GM12878 (cell line): ENCODE results near the gene IGSF6. TPM values are rescaled to one million over a fixed set of nuclear protein-coding genes. Genes with fewer than 3 reads are reported as not detected.

ENCODE experiments used
- ATAC-seq: fragments of 200-7000 bp; cut with Tn5 transposase; 3 replicates; pipeline ENCODE4 v1.9.1; 2020; ENCODE audit warnings: mild to moderate bottlenecking, moderate library complexity
- BruUV-seq: library from RNA; stranded (reverse); fragments of 400-500 nt; replicated peaks from 2 replicates; lab custom pipeline; 2021; lab: Mats Ljungman, UMichigan
- CTCF ChIA-PET: fragments of 300-600 bp; sonication (Branson Sonifier 250); formaldehyde crosslinking; extraction: SDS; loops from one replicate; lab custom pipeline; 2021; ENCODE audit warnings: inconsistent platforms; lab: Yijun Ruan, JAX
- POLR2A ChIA-PET: fragments of 350-600 bp; formaldehyde crosslinking; extraction: SDS; loops from one replicate; lab custom pipeline; 2021; ENCODE audit warnings: inconsistent platforms; lab: Charles Lee
- RAD21 ChIA-PET: fragments of 300-600 bp; sonication (Branson Sonifier 250); formaldehyde crosslinking; loops from one replicate; lab custom pipeline; 2023; ENCODE audit warnings: antibody characterized with exemption; ENCODE audit not compliant: unreplicated experiment; lab: Charles Lee
- SMC1A ChIA-PET: fragments of 300-600 bp; sonication (Branson Sonifier 250); formaldehyde crosslinking; loops from one replicate; lab custom pipeline; 2023; ENCODE audit not compliant: unreplicated experiment, uncharacterized antibody; lab: Charles Lee
- DNase-seq: peaks from one replicate; pipeline ENCODE4 v3.0.0-alpha.2; 2011; ENCODE audit warnings: low read depth, low spot score
- FAIRE-seq: peaks from 3 replicates; lab custom pipeline; 2011; peaks lifted over from hg19 to GRCh38; lab: Jason Lieb, UNC
- H2AFZ ChIP-seq: 2 replicates; pipeline ENCODE4 v1.6.0; 2011; ENCODE audit warnings: low read depth, low read length, control low read depth; ENCODE audit not compliant: control insufficient read depth
- H3K27ac ChIP-seq: 2 replicates; pipeline ENCODE4 v1.5.1; 2011; ENCODE audit warnings: control low read depth; ENCODE audit not compliant: control insufficient read depth, insufficient read depth
- H3K27me3 ChIP-seq, 2 experiments: replicated peaks in 1 of 2; 2 replicates each; pipeline versions ENCODE4 v1.6.0 to v1.6.1; 2011; ENCODE audit warnings: low read length in 1 of 2; ENCODE audit not compliant: control insufficient read depth in 2 of 2, insufficient read depth in 2 of 2
- H3K36me3 ChIP-seq, 2 experiments: 2 replicates each; pipeline ENCODE4 v1.5.1; 2011; ENCODE audit warnings: low read length in 1 of 2; ENCODE audit not compliant: control insufficient read depth in 2 of 2, insufficient read depth in 2 of 2
- H3K4me1 ChIP-seq: 2 replicates; pipeline ENCODE4 v1.6.1; 2011; ENCODE audit warnings: mild to moderate bottlenecking, low read length, moderate library complexity, mixed read lengths; ENCODE audit not compliant: control insufficient read depth, insufficient read depth
- H3K4me2 ChIP-seq: 2 replicates; pipeline ENCODE4 v1.6.0; 2011; ENCODE audit warnings: control low read depth; ENCODE audit not compliant: control insufficient read depth, insufficient read depth
- H3K4me3 ChIP-seq: fragments of 200-600 bp; sonication (generic); 2 replicates; pipeline ENCODE4 v1.5.1; 2016
- H3K79me2 ChIP-seq: 2 replicates; pipeline ENCODE4 v1.6.0; 2011; ENCODE audit warnings: low read length; ENCODE audit not compliant: control insufficient read depth, insufficient read depth
- H3K9ac ChIP-seq: 2 replicates; pipeline ENCODE4 v1.8.0; 2011; ENCODE audit warnings: low read length, control low read depth, mixed read lengths; ENCODE audit not compliant: control insufficient read depth, insufficient read depth
- H3K9me3 ChIP-seq: replicated peaks from 3 replicates; pipeline ENCODE4 v1.5.1; 2011; ENCODE audit warnings: mild to moderate bottlenecking, low read length; ENCODE audit not compliant: control insufficient read depth, insufficient read depth
- H4K20me1 ChIP-seq: 2 replicates; pipeline ENCODE4 v1.6.0; 2011; ENCODE audit not compliant: control insufficient read depth, insufficient read depth
- BACH1 ChIP-seq: fragments of 450-650 bp; IDR thresholded peaks from 2 replicates; pipeline ENCODE4 v1.6.1; 2017; ENCODE audit warnings: mild to moderate bottlenecking, borderline replicate concordance
- CHD4 ChIP-seq: fragments of 200-600 bp; sonication (generic); IDR thresholded peaks from 2 replicates; pipeline ENCODE4 v1.6.1; 2016; ENCODE audit warnings: mild to moderate bottlenecking
- CREB1 ChIP-seq: IDR thresholded peaks from 2 replicates; pipeline ENCODE4 v1.6.1; 2012; ENCODE audit warnings: low read depth, mild to moderate bottlenecking, inconsistent platforms
- CUX1 ChIP-seq: IDR thresholded peaks from 2 replicates; pipeline ENCODE4 v1.6.1; 2012; ENCODE audit warnings: improper control_type of control experiment, low read depth, low read length; ENCODE audit not compliant: insufficient replicate concordance
- FOXM1 ChIP-seq: IDR thresholded peaks from 2 replicates; pipeline ENCODE4 v1.6.1; 2012; ENCODE audit warnings: low read depth, mild to moderate bottlenecking, inconsistent platforms, low read length, moderate library complexity
- NRF1 ChIP-seq: conservative IDR thresholded peaks from 2 replicates; pipeline ENCODE4 v1.6.1; 2011; ENCODE audit warnings: mild to moderate bottlenecking, low read depth, low read length, improper control_type of control experiment
- PAX5 ChIP-seq: IDR thresholded peaks from 2 replicates; pipeline ENCODE4 v1.6.1; 2011; ENCODE audit warnings: low read depth, low read length, borderline replicate concordance
- PBX3 ChIP-seq: IDR thresholded peaks from 2 replicates; pipeline ENCODE4 v1.6.1; 2011; ENCODE audit warnings: mild to moderate bottlenecking, low read depth, low read length, moderate library complexity; ENCODE audit not compliant: insufficient replicate concordance
- RB1 ChIP-seq: fragments of 450-650 bp; formaldehyde crosslinking; IDR thresholded peaks from 2 replicates; pipeline ENCODE4 v1.6.1; 2017; ENCODE audit warnings: mild to moderate bottlenecking, borderline replicate concordance
- ZBTB4 ChIP-seq: fragments of 450-650 bp; formaldehyde crosslinking; IDR thresholded peaks from 2 replicates; pipeline ENCODE4 v1.4.0; 2022; ENCODE audit warnings: mild to moderate bottlenecking, moderate library complexity
- ZNF274 ChIP-seq: IDR thresholded peaks from one replicate; pipeline ENCODE4 v1.8.0; 2011; ENCODE audit not compliant: insufficient read length, insufficient read depth
- WGBS: methylation state at CpG from one replicate; pipeline ENCODE4 v1.1.6; 2016; ENCODE audit warnings: low lambda C conversion rate; ENCODE audit not compliant: insufficient replicate concordance, insufficient coverage; ENCODE audit errors: missing lambda C conversion rate; 5-methylcytosine and 5-hydroxymethylcytosine counted together
- in situ Hi-C: fragments of 300-500 bp; cut with MboI; formaldehyde crosslinking; loops from 9 replicates; pipeline ENCODE4 v1.14.3; 2018; ENCODE audit warnings: mixed read lengths
- intact Hi-C: fragments of 100-400 bp; cut with micrococcal nuclease; formaldehyde crosslinking; loops from one replicate; pipeline ENCODE4 v1.14.2; 2022; ENCODE audit not compliant: unreplicated experiment
- polyA plus RNA-seq, 11 experiments: library from polyadenylated mRNA; depleted of rRNA in 4 of 11; unstranded in 6 of 11; stranded (reverse) in 5 of 11; fragments of >200 nt; fragmentation: Nextera tagmentation in 4 of 11; fragmentation: Illumina TruSeq in 1 of 11; extraction: Ambion mirVana in 4 of 11; extraction: Trizol in 1 of 11; gene quantifications; 1 replicate in 1 of 11; 2 replicates in 10 of 11; pipeline versions ENCODE4 v1.2.1 to v1.2.3, GENCODE V29; 2011 to 2016; ENCODE audit warnings: inconsistent platforms in 2 of 11, missing spikeins in 2 of 11, low read depth in 1 of 11
- total RNA-seq, 4 experiments: library from RNA; depleted of rRNA in 3 of 4; stranded (reverse); fragments of >200 nt in 3 of 4; fragmentation: Illumina TruSeq in 1 of 4; extraction: Trizol in 1 of 4; gene quantifications; 2 replicates each; pipeline versions ENCODE4 v1.2.1 to v1.2.3, GENCODE V29; 2013 to 2021

IGSF6 gene
- total and polyA plus RNA-seq, 10 of the 15 experiments (the other 5 are each of a cell fraction or from before 2014, with no cell fraction given), result 0.32 to 1.2 (median 0.72) TPM

- RAD21 ChIA-PET, result interaction anchor here (0.6 to 2.7 kb wide), 22 partner anchors 9 to 531 kb away, joined by 3 to 79 read pairs (median 4); no protein-coding TSS in a partner anchor
- H3K9ac ChIP-seq, result no peak overlapping the region
- H3K27me3 ChIP-seq, result no peaks in the 10 kb centered on the region
- intact Hi-C loops (loop anchor here (1.0 to 5.0 kb wide), 2 partner anchors 51 to 145 kb away; no protein-coding TSS in a partner anchor), in situ Hi-C loops (loop anchor here (10.0 kb wide), 1 partner anchor 48 kb away; no protein-coding TSS in a partner anchor)
- FAIRE-seq, result peak; percentile 82
- peak; percentile 84 for ATAC-seq
- no peaks in the 10 kb centered on the region for H4K20me1 ChIP-seq
- H3K4me3 ChIP-seq, result peak overlapping the region; percentile 9; the same call in 1 of the 2 replicates
- DNase-seq, result peak; percentile 32
- POLR2A ChIA-PET, result interaction anchor here (1.0 to 1.3 kb wide), 3 partner anchors 8 to 51 kb away, joined by 3 to 5 read pairs (median 5); no protein-coding TSS in a partner anchor
- peak overlapping the region; percentile 38 for H3K27ac ChIP-seq
- peaks cover 29% of the 10 kb centered on the region for H3K4me1 ChIP-seq
- CTCF ChIA-PET, result interaction anchor here (0.5 to 6.2 kb wide), 38 partner anchors 10 to 1416 kb away, joined by 3 to 176 read pairs (median 6); partner anchors contain the start of gene UQCRC2
- BruUV-seq, result no TSS peak
- peaks cover 0 to 3% of the 10 kb centered on the region in 2 experiments; a peak in 2 of 4 replicates for H3K36me3 ChIP-seq
- 0% methylated on average over 4 of the region's 4 CpGs for WGBS
- SMC1A ChIA-PET, result interaction anchor here (0.7 to 5.2 kb wide), 26 partner anchors 8 to 503 kb away, joined by 3 to 142 read pairs (median 4); no protein-coding TSS in a partner anchor
- no peak overlapping the region; the same call in 1 of the 2 replicates for H2AFZ ChIP-seq
- peak overlapping the region; percentile 71 for H3K4me2 ChIP-seq
- no peaks in the 10 kb centered on the region for H3K79me2 ChIP-seq
- no peaks in the 10 kb centered on the region for H3K9me3 ChIP-seq
- no peak for TF ChIP-seq NRF1
- TF ChIP-seq BACH1, result no peak
- TF ChIP-seq CHD4, result no peak
- TF ChIP-seq FOXM1, result no peak; the same call in 1 of the 2 replicates
- peak; percentile 34 for TF ChIP-seq CUX1
- TF ChIP-seq CREB1, result no peak
- no peak for TF ChIP-seq ZNF274
- no peak for TF ChIP-seq ZBTB4 (CRISPR knock-in tag)
- TF ChIP-seq RB1, result no peak
- TF ChIP-seq PBX3, result peak; percentile 83
- no peak for TF ChIP-seq PAX5
These were observed 4.7 kb upstream of the IGSF6 start for GRCh38 chr16:21656795-21657768.
